ENCODE data around the gene DIP2B.

DNA sequence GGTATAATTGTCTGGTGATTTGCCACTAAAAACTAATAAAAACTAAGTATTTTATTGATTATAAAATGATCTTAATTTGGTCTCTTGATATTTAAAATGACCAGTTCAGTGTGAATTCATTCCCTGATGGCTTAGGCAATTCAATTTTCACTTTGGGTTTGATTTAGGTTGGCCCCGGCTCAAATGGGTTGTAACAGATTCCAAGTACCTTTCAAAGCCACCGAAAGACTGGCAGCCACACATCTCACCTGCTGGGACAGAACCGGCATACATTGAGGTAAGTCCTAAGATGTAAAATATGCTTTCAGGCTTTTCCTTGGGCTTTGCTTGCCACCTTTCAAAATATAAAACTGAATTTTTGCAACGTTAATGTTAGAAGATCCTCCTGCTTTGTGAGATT lies 181.6 kb downstream of the DIP2B start:
- TF ChIP-seq CTCF (IDR thresholded peaks at IDR 0.05) (no peak), POLR2A (IDR thresholded peaks at IDR 0.05) (no peak), EP300 (IDR thresholded peaks at IDR 0.05) (no peak)

Data from upper lobe of left lung (tissue), 4 donors.